ENCODE data around the gene GNGT1. TPM values are rescaled to one million over a fixed set of nuclear protein-coding genes. Genes with fewer than 3 reads are reported as not detected.

GNGT1 gene
- not detected for total RNA-seq

GRCh38 chr7:93906267-93906666 lies at the start of gene GNGT1:
Gene GNGT1, plus strand, starts transcription at chr7:93906567. Its CDS starts 180 bp downstream, at chr7:93906747.
- H3K36me3 Mint-ChIP-seq (ENCODE audit: low read depth): no peaks in the 10 kb centered on the region
- CTCF ChIA-PET: no interaction called here
- POLR2A ChIA-PET: no interaction called here

GRCh38 chr7:93858857-93859256 lies 47.5 kb upstream of the GNGT1 start:
- no peak overlapping the region for H3K27ac Mint-ChIP-seq
- CTCF ChIA-PET: no interaction called here

More at GRCh38 chr7:93906267-93906666, at the start of gene GNGT1:
- H3K27ac Mint-ChIP-seq: no peak within 1 kb of the TSS
- no peak within 1 kb of the TSS for H3K4me3 Mint-ChIP-seq
- peaks cover 2% of the 10 kb centered on the region for H3K27me3 Mint-ChIP-seq
- H3K9me3 Mint-ChIP-seq: no peaks in the 10 kb centered on the region
- DNase-seq: no peak
- H3K4me1 Mint-ChIP-seq: no peaks in the 10 kb centered on the region

GRCh38 chr7:93860261-93860660 lies 46.1 kb upstream of the GNGT1 start:
- Mint-ChIP-seq H3K9me3 (no peaks in the 10 kb centered on the region), H3K36me3 (ENCODE audit: low read depth) (no peaks in the 10 kb centered on the region), H3K4me1 (no peaks in the 10 kb centered on the region), H3K27ac (no peak overlapping the region), H3K27me3 (no peaks in the 10 kb centered on the region), H3K4me3 (no peak overlapping the region)
- no peak for DNase-seq
- ChIA-PET POLR2A (no interaction called here), CTCF (no interaction called here)

More at GRCh38 chr7:93858857-93859256, 47.5 kb upstream of the GNGT1 start:
- no peak overlapping the region for H3K4me3 Mint-ChIP-seq
- H3K4me1 Mint-ChIP-seq: no peaks in the 10 kb centered on the region
- DNase-seq: no peak
- H3K36me3 Mint-ChIP-seq (ENCODE audit: low read depth): no peaks in the 10 kb centered on the region
- no peaks in the 10 kb centered on the region for H3K27me3 Mint-ChIP-seq
- POLR2A ChIA-PET: no interaction called here
- no peaks in the 10 kb centered on the region for H3K9me3 Mint-ChIP-seq

GRCh38 chr7:93861325-93861949 lies 44.9 kb upstream of the GNGT1 start:
- Mint-ChIP-seq H3K4me3 (no peak overlapping the region), H3K36me3 (ENCODE audit: low read depth) (no peaks in the 10 kb centered on the region), H3K27me3 (no peaks in the 10 kb centered on the region), H3K4me1 (no peaks in the 10 kb centered on the region), H3K9me3 (no peaks in the 10 kb centered on the region), H3K27ac (no peak overlapping the region)
- ChIA-PET POLR2A (no interaction called here), CTCF (no interaction called here)
- DNase-seq: no peak

GRCh38 chr7:93862651-93863050 lies 43.7 kb upstream of the GNGT1 start:
- H3K27me3 Mint-ChIP-seq: no peaks in the 10 kb centered on the region
- no peak for DNase-seq
- H3K4me1 Mint-ChIP-seq: no peaks in the 10 kb centered on the region
- ChIA-PET POLR2A (no interaction called here), CTCF (no interaction called here)
- no peak overlapping the region for H3K27ac Mint-ChIP-seq
- no peaks in the 10 kb centered on the region for H3K9me3 Mint-ChIP-seq
- H3K36me3 Mint-ChIP-seq (ENCODE audit: low read depth): no peaks in the 10 kb centered on the region
- H3K4me3 Mint-ChIP-seq: no peak overlapping the region

GRCh38 chr7:93866886-93867285 lies 39.5 kb upstream of the GNGT1 start:
- Mint-ChIP-seq H3K36me3 (ENCODE audit: low read depth) (no peaks in the 10 kb centered on the region), H3K27ac (no peak overlapping the region), H3K9me3 (no peaks in the 10 kb centered on the region), H3K4me1 (no peaks in the 10 kb centered on the region), H3K4me3 (no peak overlapping the region), H3K27me3 (no peaks in the 10 kb centered on the region)
- ChIA-PET POLR2A (no interaction called here), CTCF (no interaction called here)
- DNase-seq: no peak

- Mint-ChIP-seq H3K4me3 (no peak overlapping the region), H3K27ac (no peak overlapping the region), H3K4me1 (no peaks in the 10 kb centered on the region), H3K27me3 (no peaks in the 10 kb centered on the region), H3K9me3 (no peaks in the 10 kb centered on the region), H3K36me3 (ENCODE audit: low read depth) (no peaks in the 10 kb centered on the region)
- CTCF ChIA-PET: no interaction called here
- POLR2A ChIA-PET: no interaction called here
- no peak for DNase-seq
Measured at GRCh38 chr7:93873998-93874574, 32.3 kb upstream of the GNGT1 start.

- POLR2A ChIA-PET: no interaction called here
- H3K4me3 Mint-ChIP-seq: no peak overlapping the region
- no peak for DNase-seq
- H3K4me1 Mint-ChIP-seq: no peaks in the 10 kb centered on the region
- no peaks in the 10 kb centered on the region for H3K36me3 Mint-ChIP-seq (ENCODE audit: low read depth)
- peaks cover 2% of the 10 kb centered on the region for H3K27me3 Mint-ChIP-seq
- CTCF ChIA-PET: no interaction called here
- H3K9me3 Mint-ChIP-seq: no peaks in the 10 kb centered on the region
- H3K27ac Mint-ChIP-seq: no peak overlapping the region
Measured at GRCh38 chr7:93877742-93878141, 28.6 kb upstream of the GNGT1 start.

GRCh38 chr7:93879356-93879755 lies 27.0 kb upstream of the GNGT1 start:
- DNase-seq: no peak
- Mint-ChIP-seq H3K9me3 (no peaks in the 10 kb centered on the region), H3K27me3 (peaks cover 2% of the 10 kb centered on the region), H3K36me3 (ENCODE audit: low read depth) (no peaks in the 10 kb centered on the region), H3K4me3 (no peak overlapping the region), H3K4me1 (no peaks in the 10 kb centered on the region), H3K27ac (no peak overlapping the region)
- POLR2A ChIA-PET: no interaction called here
- CTCF ChIA-PET: no interaction called here

GRCh38 chr7:93882468-93882867 lies 23.9 kb upstream of the GNGT1 start:
- H3K4me3 Mint-ChIP-seq: no peak overlapping the region
- H3K27me3 Mint-ChIP-seq: peaks cover 2% of the 10 kb centered on the region
- H3K27ac Mint-ChIP-seq: no peak overlapping the region
- no peaks in the 10 kb centered on the region for H3K9me3 Mint-ChIP-seq
- H3K4me1 Mint-ChIP-seq: no peaks in the 10 kb centered on the region
- CTCF ChIA-PET: no interaction called here
- H3K36me3 Mint-ChIP-seq (ENCODE audit: low read depth): no peaks in the 10 kb centered on the region
- POLR2A ChIA-PET: no interaction called here
- DNase-seq: no peak

- Mint-ChIP-seq H3K9me3 (no peaks in the 10 kb centered on the region), H3K36me3 (ENCODE audit: low read depth) (no peaks in the 10 kb centered on the region), H3K27me3 (peaks cover 8% of the 10 kb centered on the region), H3K27ac (no peak overlapping the region), H3K4me3 (no peak overlapping the region), H3K4me1 (no peaks in the 10 kb centered on the region)
- ChIA-PET CTCF (no interaction called here), POLR2A (no interaction called here)
- no peak for DNase-seq
Measured at GRCh38 chr7:93883078-93883916, 23.1 kb upstream of the GNGT1 start.

- ChIA-PET POLR2A (no interaction called here), CTCF (no interaction called here)
- no peak overlapping the region for H3K4me3 Mint-ChIP-seq
Measured at GRCh38 chr7:93883917-93884345, 22.4 kb upstream of the GNGT1 start.

GRCh38 chr7:93884541-93884940 lies 21.8 kb upstream of the GNGT1 start:
- Mint-ChIP-seq H3K36me3 (ENCODE audit: low read depth) (no peaks in the 10 kb centered on the region), H3K4me3 (no peak overlapping the region), H3K27me3 (peaks cover 16% of the 10 kb centered on the region), H3K27ac (no peak overlapping the region), H3K4me1 (peaks cover under 1% of the 10 kb centered on the region), H3K9me3 (no peaks in the 10 kb centered on the region)
- CTCF ChIA-PET: no interaction called here
- POLR2A ChIA-PET: no interaction called here
- no peak for DNase-seq

More at GRCh38 chr7:93883917-93884345, 22.4 kb upstream of the GNGT1 start:
- Mint-ChIP-seq H3K36me3 (ENCODE audit: low read depth) (no peaks in the 10 kb centered on the region), H3K27me3 (peaks cover 10% of the 10 kb centered on the region), H3K4me1 (no peaks in the 10 kb centered on the region), H3K9me3 (no peaks in the 10 kb centered on the region), H3K27ac (no peak overlapping the region)
- no peak for DNase-seq

GRCh38 chr7:93889261-93889660 lies 17.1 kb upstream of the GNGT1 start:
- Mint-ChIP-seq H3K4me1 (peaks cover 10% of the 10 kb centered on the region), H3K27me3 (peaks cover 43% of the 10 kb centered on the region), H3K27ac (no peak overlapping the region), H3K4me3 (no peak overlapping the region), H3K36me3 (ENCODE audit: low read depth) (no peaks in the 10 kb centered on the region), H3K9me3 (no peaks in the 10 kb centered on the region)
- DNase-seq: no peak
- CTCF ChIA-PET: no interaction called here
- POLR2A ChIA-PET: no interaction called here

Data from activated CD4-positive, alpha-beta memory T cell treated with anti-CD3 and anti-CD28 coated beads, Interleukin-2, amount 10 ng/mL, durations not matched to agents 7 days and 5 days (primary cell).